Activated naive CD8-positive, alpha-beta T cell treated with anti-CD3 and anti-CD28 coated beads, Interleukin-2, amount 10 ng/mL, durations not matched to agents 7 days and 5 days (primary cell): ENCODE measurements around the gene ZNF407. TPM values are rescaled to one million over a fixed set of nuclear protein-coding genes. Genes with fewer than 3 reads are reported as not detected.

Source experiments
- ATAC-seq: fragments of 150-1000 bp; cut with Tn5 transposase; one replicate; pipeline ENCODE4 v1.10.0; 2021; ENCODE audit warnings: low read depth, moderate library complexity
- POLR2A ChIA-PET: fragments of 350-600 bp; sonication (Branson Sonifier 250); formaldehyde crosslinking; loops from one replicate; lab custom pipeline; 2021; ENCODE audit warnings: antibody characterized with exemption; lab: Charles Lee
- DNase-seq: peaks from one replicate; pipeline ENCODE4 v3.0.0; 2021
- H3K27ac Mint-ChIP-seq: one replicate; pipeline ENCODE4 v1.8.0; 2022; ENCODE audit warnings: mild to moderate bottlenecking, mixed read lengths
- H3K27me3 Mint-ChIP-seq: one replicate; pipeline ENCODE4 v1.8.0; 2022; ENCODE audit warnings: mild to moderate bottlenecking, moderate library complexity, mixed read lengths
- H3K36me3 Mint-ChIP-seq: one replicate; pipeline ENCODE4 v1.8.0; 2021; ENCODE audit warnings: mild to moderate bottlenecking, mixed read lengths
- H3K4me1 Mint-ChIP-seq: one replicate; pipeline ENCODE4 v1.8.0; 2021; ENCODE audit warnings: mixed read lengths
- H3K4me3 Mint-ChIP-seq: one replicate; pipeline ENCODE4 v1.8.0; 2022; ENCODE audit warnings: mild to moderate bottlenecking, moderate library complexity, mixed read lengths
- H3K9me3 Mint-ChIP-seq: one replicate; pipeline ENCODE4 v1.8.0; 2021; ENCODE audit warnings: mixed read lengths
- total RNA-seq, 2 experiments: library from RNA; stranded (reverse); gene quantifications; one replicate each; pipeline ENCODE4 v1.2.3, GENCODE V29; 2021

ZNF407 gene
- total RNA-seq, 2 experiments from 2014 or later: 16.9 to 17.1 TPM

- peak overlapping the region; percentile 92 for H3K27ac Mint-ChIP-seq
- H3K36me3 Mint-ChIP-seq: peaks cover 37% of the 10 kb centered on the region
- H3K27me3 Mint-ChIP-seq: no peaks in the 10 kb centered on the region
- H3K4me3 Mint-ChIP-seq: peak overlapping the region; percentile 92
- peaks cover 37% of the 10 kb centered on the region for H3K4me1 Mint-ChIP-seq
- peak; percentile 83 for DNase-seq
- POLR2A ChIA-PET: interaction anchor here (0.7 to 1.6 kb wide), 8 partner anchors 33 to 649 kb away, joined by 3 to 6 read pairs (median 4); partner anchors contain the start of gene TSHZ1
- ATAC-seq: peak; percentile 57
- peaks cover 9% of the 10 kb centered on the region for H3K9me3 Mint-ChIP-seq
Measured at GRCh38 chr18:74597034-74597661, 522 bp upstream of the ZNF407 start.

- no peaks in the 10 kb centered on the region for H3K27me3 Mint-ChIP-seq
- POLR2A ChIA-PET: interaction anchor here (0.7 to 1.6 kb wide), 7 partner anchors 29 to 648 kb away, joined by 3 to 10 read pairs (median 5); partner anchors contain the start of genes CNDP2, PTGR3 and TSHZ1
- H3K27ac Mint-ChIP-seq: peak overlapping the region; percentile 92
- H3K4me3 Mint-ChIP-seq: peak overlapping the region; percentile 92
- peaks cover 32% of the 10 kb centered on the region for H3K36me3 Mint-ChIP-seq
- peaks cover 9% of the 10 kb centered on the region for H3K9me3 Mint-ChIP-seq
- ATAC-seq (peak; percentile 71), DNase-seq (peak; percentile 79)
- peaks cover 34% of the 10 kb centered on the region for H3K4me1 Mint-ChIP-seq
Measured at GRCh38 chr18:74598350-74599001, 806 bp downstream of the ZNF407 start.

- Mint-ChIP-seq H3K4me3 (no peak overlapping the region), H3K27me3 (no peaks in the 10 kb centered on the region), H3K27ac (no peak overlapping the region), H3K36me3 (peaks cover 14% of the 10 kb centered on the region), H3K4me1 (peaks cover 13% of the 10 kb centered on the region), H3K9me3 (peaks cover 8% of the 10 kb centered on the region)
- ATAC-seq: no peak
- POLR2A ChIA-PET: no interaction called here
- no peak for DNase-seq
Measured at GRCh38 chr18:74604361-74604760, 6.7 kb downstream of the ZNF407 start.

- Mint-ChIP-seq H3K9me3 (peaks cover 8% of the 10 kb centered on the region), H3K27me3 (no peaks in the 10 kb centered on the region), H3K27ac (no peak overlapping the region), H3K4me1 (peaks cover 9% of the 10 kb centered on the region), H3K4me3 (no peak overlapping the region), H3K36me3 (peaks cover 14% of the 10 kb centered on the region)
- POLR2A ChIA-PET: no interaction called here
- DNase-seq (no peak), ATAC-seq (no peak)
Measured at GRCh38 chr18:74604774-74605173, 7.1 kb downstream of the ZNF407 start.

GRCh38 chr18:74608681-74609080 is 11.0 kb downstream of the ZNF407 start:
- Mint-ChIP-seq H3K9me3 (no peaks in the 10 kb centered on the region), H3K4me3 (no peak overlapping the region), H3K4me1 (peaks cover 5% of the 10 kb centered on the region), H3K36me3 (no peaks in the 10 kb centered on the region), H3K27me3 (no peaks in the 10 kb centered on the region), H3K27ac (no peak overlapping the region)
- POLR2A ChIA-PET: no interaction called here
- DNase-seq (no peak), ATAC-seq (no peak)

GRCh38 chr18:74609535-74609934 is 11.9 kb downstream of the ZNF407 start:
- ATAC-seq (no peak), DNase-seq (no peak)
- no peak overlapping the region for H3K4me3 Mint-ChIP-seq
- no peak overlapping the region for H3K27ac Mint-ChIP-seq
- H3K9me3 Mint-ChIP-seq: no peaks in the 10 kb centered on the region
- no peaks in the 10 kb centered on the region for H3K36me3 Mint-ChIP-seq
- H3K27me3 Mint-ChIP-seq: no peaks in the 10 kb centered on the region
- POLR2A ChIA-PET: no interaction called here
- peaks cover 5% of the 10 kb centered on the region for H3K4me1 Mint-ChIP-seq

- DNase-seq: no peak
- Mint-ChIP-seq H3K36me3 (no peaks in the 10 kb centered on the region), H3K27me3 (no peaks in the 10 kb centered on the region), H3K27ac (no peak overlapping the region), H3K4me1 (peaks cover 5% of the 10 kb centered on the region), H3K9me3 (no peaks in the 10 kb centered on the region), H3K4me3 (no peak overlapping the region)
- ATAC-seq: no peak
- POLR2A ChIA-PET: no interaction called here
Measured at GRCh38 chr18:74610051-74610615, 12.5 kb downstream of the ZNF407 start.

GRCh38 chr18:74610860-74611259 is 13.2 kb downstream of the ZNF407 start:
- H3K4me3 Mint-ChIP-seq: no peak overlapping the region
- ATAC-seq (no peak), DNase-seq (no peak)
- no peaks in the 10 kb centered on the region for H3K36me3 Mint-ChIP-seq
- H3K4me1 Mint-ChIP-seq: peaks cover 5% of the 10 kb centered on the region
- H3K27ac Mint-ChIP-seq: no peak overlapping the region
- H3K27me3 Mint-ChIP-seq: no peaks in the 10 kb centered on the region
- POLR2A ChIA-PET: no interaction called here
- H3K9me3 Mint-ChIP-seq: no peaks in the 10 kb centered on the region

- Mint-ChIP-seq H3K36me3 (no peaks in the 10 kb centered on the region), H3K4me3 (no peak overlapping the region), H3K27ac (no peak overlapping the region), H3K4me1 (peaks cover 5% of the 10 kb centered on the region), H3K27me3 (no peaks in the 10 kb centered on the region), H3K9me3 (no peaks in the 10 kb centered on the region)
- POLR2A ChIA-PET: no interaction called here
- ATAC-seq (no peak), DNase-seq (no peak)
Measured at GRCh38 chr18:74611765-74612164, 14.1 kb downstream of the ZNF407 start.

GRCh38 chr18:74613381-74613780 is 15.7 kb downstream of the ZNF407 start:
- H3K27ac Mint-ChIP-seq: no peak overlapping the region
- H3K4me1 Mint-ChIP-seq: peaks cover 5% of the 10 kb centered on the region
- POLR2A ChIA-PET: no interaction called here
- DNase-seq (no peak), ATAC-seq (no peak)
- no peaks in the 10 kb centered on the region for H3K36me3 Mint-ChIP-seq
- H3K4me3 Mint-ChIP-seq: no peak overlapping the region
- no peaks in the 10 kb centered on the region for H3K27me3 Mint-ChIP-seq
- no peaks in the 10 kb centered on the region for H3K9me3 Mint-ChIP-seq

- no peak overlapping the region for H3K4me3 Mint-ChIP-seq
- H3K4me1 Mint-ChIP-seq: peaks cover 1% of the 10 kb centered on the region
- ATAC-seq (no peak), DNase-seq (no peak)
- H3K27ac Mint-ChIP-seq: no peak overlapping the region
- no peaks in the 10 kb centered on the region for H3K36me3 Mint-ChIP-seq
- H3K9me3 Mint-ChIP-seq: no peaks in the 10 kb centered on the region
- H3K27me3 Mint-ChIP-seq: no peaks in the 10 kb centered on the region
- POLR2A ChIA-PET: no interaction called here
Measured at GRCh38 chr18:74616494-74616893, 18.8 kb downstream of the ZNF407 start.

GRCh38 chr18:74617486-74617885 is 19.8 kb downstream of the ZNF407 start:
- Mint-ChIP-seq H3K27ac (no peak overlapping the region), H3K4me3 (no peak overlapping the region), H3K27me3 (no peaks in the 10 kb centered on the region), H3K9me3 (no peaks in the 10 kb centered on the region), H3K36me3 (no peaks in the 10 kb centered on the region), H3K4me1 (peaks cover 1% of the 10 kb centered on the region)
- no peak for DNase-seq
- ATAC-seq: no peak
- POLR2A ChIA-PET: no interaction called here

GRCh38 chr18:74622072-74622471 is 24.4 kb downstream of the ZNF407 start:
- Mint-ChIP-seq H3K27me3 (no peaks in the 10 kb centered on the region), H3K9me3 (no peaks in the 10 kb centered on the region), H3K4me1 (peaks cover 3% of the 10 kb centered on the region), H3K4me3 (no peak overlapping the region), H3K27ac (no peak overlapping the region), H3K36me3 (no peaks in the 10 kb centered on the region)
- POLR2A ChIA-PET: no interaction called here
- no peak for DNase-seq
- peak; percentile 67 for ATAC-seq
